ENCODE results near the gene NOVA2. TPM values are rescaled to one million over a fixed set of nuclear protein-coding genes. Genes with fewer than 3 reads are reported as not detected.

The NOVA2 gene
- polyA plus RNA-seq, 1 of the 3 experiments (the other 2 are of a cell fraction): 1.9 TPM

DNA sequence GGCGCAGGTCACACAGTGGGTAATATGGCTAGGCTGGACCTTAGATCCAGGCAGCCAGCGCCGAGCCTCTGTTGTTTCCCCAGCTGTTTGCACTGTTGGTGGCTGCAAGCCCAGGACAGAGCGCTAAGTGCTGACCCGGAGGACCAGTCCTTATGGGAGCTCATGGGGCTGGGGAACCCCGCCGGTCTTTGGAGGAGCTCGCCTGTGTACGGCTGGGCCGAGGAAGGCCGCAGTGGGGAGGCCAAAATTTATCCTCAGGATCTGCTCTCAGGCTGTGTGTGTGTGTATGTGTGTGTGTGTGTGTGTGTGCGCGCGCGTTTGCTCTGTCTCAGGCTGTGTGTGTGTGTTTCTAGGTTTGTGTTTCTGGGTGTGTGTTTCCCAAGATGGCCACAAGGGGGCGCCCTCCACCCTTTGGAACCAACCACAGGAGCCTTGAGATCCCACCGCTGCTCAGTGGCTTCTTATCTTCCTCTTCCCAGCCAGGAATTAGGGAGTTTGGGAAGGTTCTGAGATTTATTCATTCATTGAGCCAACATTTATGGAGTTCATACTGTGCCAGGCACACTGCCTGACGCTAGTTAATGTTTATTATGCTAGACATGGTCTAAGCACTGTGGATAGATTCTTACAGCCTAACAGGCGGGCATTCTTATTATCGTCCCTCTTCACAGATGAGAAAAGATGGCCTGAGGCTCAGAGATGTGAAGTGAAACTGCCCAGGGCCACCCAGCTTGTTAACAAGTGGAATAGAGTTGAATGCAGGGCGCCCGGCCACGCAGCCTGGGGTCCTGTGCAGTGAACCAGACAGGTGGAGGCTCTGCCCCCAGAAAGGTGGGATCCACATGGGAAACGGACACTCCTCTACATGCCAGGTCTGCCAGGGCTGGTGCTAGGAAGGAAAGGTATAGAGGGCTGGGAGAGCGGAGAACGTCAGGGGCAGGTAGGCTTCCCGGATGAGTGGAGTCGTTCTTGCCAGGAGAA is 36.2 kb upstream of the NOVA2 start (continued):
- TF ChIP-seq TEAD4 (IDR thresholded peaks at IDR 0.05; ENCODE audit: borderline replicate concordance, insufficient read depth) (no peak), GABPA (IDR thresholded peaks at IDR 0.05; ENCODE audit: low read depth) (no peak), MEF2A (IDR thresholded peaks at IDR 0.05; ENCODE audit: borderline replicate concordance, low read depth) (no peak), RFX5 (IDR thresholded peaks at IDR 0.05; ENCODE audit: low read length) (no peak), FOSL2 (IDR thresholded peaks at IDR 0.05; ENCODE audit: borderline replicate concordance, low read depth) (no peak), EP300 (IDR thresholded peaks at IDR 0.05; ENCODE audit: borderline replicate concordance in 1 of 2, low read depth in 1 of 2, low read length in 1 of 2) (no peak), RAD21 (IDR thresholded peaks at IDR 0.05; ENCODE audit: low read length) (peak; percentile 62)
- TF ChIP-seq, protein P1, sequence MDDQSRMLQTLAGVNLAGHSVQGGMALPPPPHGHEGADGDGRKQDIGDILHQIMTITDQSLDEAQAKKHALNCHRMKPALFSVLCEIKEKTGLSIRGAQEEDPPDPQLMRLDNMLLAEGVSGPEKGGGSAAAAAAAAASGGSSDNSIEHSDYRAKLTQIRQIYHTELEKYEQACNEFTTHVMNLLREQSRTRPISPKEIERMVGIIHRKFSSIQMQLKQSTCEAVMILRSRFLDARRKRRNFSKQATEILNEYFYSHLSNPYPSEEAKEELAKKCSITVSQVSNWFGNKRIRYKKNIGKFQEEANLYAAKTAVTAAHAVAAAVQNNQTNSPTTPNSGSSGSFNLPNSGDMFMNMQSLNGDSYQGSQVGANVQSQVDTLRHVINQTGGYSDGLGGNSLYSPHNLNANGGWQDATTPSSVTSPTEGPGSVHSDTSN (IDR thresholded peaks at IDR 0.05): no peak
- TF ChIP-seq, protein P2, sequence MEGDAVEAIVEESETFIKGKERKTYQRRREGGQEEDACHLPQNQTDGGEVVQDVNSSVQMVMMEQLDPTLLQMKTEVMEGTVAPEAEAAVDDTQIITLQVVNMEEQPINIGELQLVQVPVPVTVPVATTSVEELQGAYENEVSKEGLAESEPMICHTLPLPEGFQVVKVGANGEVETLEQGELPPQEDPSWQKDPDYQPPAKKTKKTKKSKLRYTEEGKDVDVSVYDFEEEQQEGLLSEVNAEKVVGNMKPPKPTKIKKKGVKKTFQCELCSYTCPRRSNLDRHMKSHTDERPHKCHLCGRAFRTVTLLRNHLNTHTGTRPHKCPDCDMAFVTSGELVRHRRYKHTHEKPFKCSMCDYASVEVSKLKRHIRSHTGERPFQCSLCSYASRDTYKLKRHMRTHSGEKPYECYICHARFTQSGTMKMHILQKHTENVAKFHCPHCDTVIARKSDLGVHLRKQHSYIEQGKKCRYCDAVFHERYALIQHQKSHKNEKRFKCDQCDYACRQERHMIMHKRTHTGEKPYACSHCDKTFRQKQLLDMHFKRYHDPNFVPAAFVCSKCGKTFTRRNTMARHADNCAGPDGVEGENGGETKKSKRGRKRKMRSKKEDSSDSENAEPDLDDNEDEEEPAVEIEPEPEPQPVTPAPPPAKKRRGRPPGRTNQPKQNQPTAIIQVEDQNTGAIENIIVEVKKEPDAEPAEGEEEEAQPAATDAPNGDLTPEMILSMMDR (IDR thresholded peaks at IDR 0.05): peak; percentile 83

DNA sequence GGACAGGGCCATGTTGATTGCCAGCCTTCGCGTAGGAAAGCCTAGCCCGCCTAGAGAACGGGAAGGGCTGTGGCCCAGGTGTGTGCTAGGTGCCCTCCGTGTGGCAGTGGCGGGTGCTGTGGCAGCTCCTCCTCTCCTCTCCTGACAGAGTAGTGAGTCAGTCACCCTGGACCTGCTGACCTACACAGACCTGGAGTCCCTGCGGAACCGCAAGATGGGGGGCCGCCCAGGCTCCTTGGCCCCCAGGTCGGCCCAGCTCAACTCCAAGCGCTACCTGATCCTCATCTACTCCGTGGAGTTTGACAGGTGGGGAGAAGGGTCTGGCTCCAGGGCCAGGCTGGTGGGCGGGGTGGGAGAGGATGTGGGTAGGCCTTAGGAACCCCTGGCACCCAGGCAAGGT is 32.7 kb upstream of the NOVA2 start:
- H3K79me2 ChIP-seq (ENCODE audit: insufficient read depth): no peaks in the 10 kb centered on the region
- no peak overlapping the region for H2AFZ ChIP-seq (ENCODE audit: low read depth)
- no peaks in the 10 kb centered on the region for H3K9me2 ChIP-seq
- no peak overlapping the region for H3K9ac ChIP-seq
- H3K4me1 ChIP-seq (ENCODE audit: control insufficient read depth in 1 of 2, insufficient read depth in 2 of 2, low read depth in 1 of 2, low read length in 1 of 2): no peaks in the 10 kb centered on the region; a peak in 1 of 4 replicates
- no peak overlapping the region for H3K27ac ChIP-seq (ENCODE audit: low read depth in 2 of 2, low read length in 1 of 2)
- ChIA-PET POLR2A (no interaction called here), CTCF (interaction anchor here (1.1 to 1.8 kb wide), 3 partner anchors 10 to 72 kb away, joined by 3 to 7 read pairs (median 3); no protein-coding TSS in a partner anchor)
- no peak for DNase-seq
- no peak overlapping the region for H3K4me2 ChIP-seq
- no peaks in the 10 kb centered on the region for H3F3A ChIP-seq (replicated peaks; ENCODE audit: insufficient read depth)
- H4K20me1 ChIP-seq (ENCODE audit: insufficient read depth): 0 out of 2 replicates have a peak, but pooled peaks cover 4% of the 10 kb centered on the region
- H3K27me3 ChIP-seq (ENCODE audit: insufficient read depth): no peaks in the 10 kb centered on the region
- TF ChIP-seq EP300 (IDR thresholded peaks at IDR 0.05; ENCODE audit: borderline replicate concordance in 1 of 2, low read depth in 1 of 2, low read length in 1 of 2): no peak
- no peak for TF ChIP-seq TEAD4 (IDR thresholded peaks at IDR 0.05; ENCODE audit: borderline replicate concordance, insufficient read depth)
- no peak for TF ChIP-seq ELF1 (IDR thresholded peaks at IDR 0.05)
- no peak for TF ChIP-seq POLR2AphosphoS5 (IDR thresholded peaks at IDR 0.05; ENCODE audit: low read depth, low read length)
- TF ChIP-seq EZH2phosphoT487 (IDR thresholded peaks at IDR 0.05; ENCODE audit: borderline replicate concordance, low read depth): no peak
- TF ChIP-seq RFX5 (IDR thresholded peaks at IDR 0.05; ENCODE audit: low read length): no peak
- TF ChIP-seq, protein P2 (IDR thresholded peaks at IDR 0.05): no peak
- no peak for TF ChIP-seq MEF2A (IDR thresholded peaks at IDR 0.05; ENCODE audit: borderline replicate concordance, low read depth)
- TF ChIP-seq, protein P3, sequence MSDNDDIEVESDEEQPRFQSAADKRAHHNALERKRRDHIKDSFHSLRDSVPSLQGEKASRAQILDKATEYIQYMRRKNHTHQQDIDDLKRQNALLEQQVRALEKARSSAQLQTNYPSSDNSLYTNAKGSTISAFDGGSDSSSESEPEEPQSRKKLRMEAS (IDR thresholded peaks at IDR 0.05; ENCODE audit: low read depth): no peak
- no peak for TF ChIP-seq SMC3 (IDR thresholded peaks at IDR 0.05; ENCODE audit: low read depth, low read length)
- no peak for TF ChIP-seq RAD21 (IDR thresholded peaks at IDR 0.05; ENCODE audit: low read length)
- TF ChIP-seq TCF12 (IDR thresholded peaks at IDR 0.05): no peak
- TF ChIP-seq FOSL2 (IDR thresholded peaks at IDR 0.05; ENCODE audit: borderline replicate concordance, low read depth): no peak
- TF ChIP-seq, protein P4, sequence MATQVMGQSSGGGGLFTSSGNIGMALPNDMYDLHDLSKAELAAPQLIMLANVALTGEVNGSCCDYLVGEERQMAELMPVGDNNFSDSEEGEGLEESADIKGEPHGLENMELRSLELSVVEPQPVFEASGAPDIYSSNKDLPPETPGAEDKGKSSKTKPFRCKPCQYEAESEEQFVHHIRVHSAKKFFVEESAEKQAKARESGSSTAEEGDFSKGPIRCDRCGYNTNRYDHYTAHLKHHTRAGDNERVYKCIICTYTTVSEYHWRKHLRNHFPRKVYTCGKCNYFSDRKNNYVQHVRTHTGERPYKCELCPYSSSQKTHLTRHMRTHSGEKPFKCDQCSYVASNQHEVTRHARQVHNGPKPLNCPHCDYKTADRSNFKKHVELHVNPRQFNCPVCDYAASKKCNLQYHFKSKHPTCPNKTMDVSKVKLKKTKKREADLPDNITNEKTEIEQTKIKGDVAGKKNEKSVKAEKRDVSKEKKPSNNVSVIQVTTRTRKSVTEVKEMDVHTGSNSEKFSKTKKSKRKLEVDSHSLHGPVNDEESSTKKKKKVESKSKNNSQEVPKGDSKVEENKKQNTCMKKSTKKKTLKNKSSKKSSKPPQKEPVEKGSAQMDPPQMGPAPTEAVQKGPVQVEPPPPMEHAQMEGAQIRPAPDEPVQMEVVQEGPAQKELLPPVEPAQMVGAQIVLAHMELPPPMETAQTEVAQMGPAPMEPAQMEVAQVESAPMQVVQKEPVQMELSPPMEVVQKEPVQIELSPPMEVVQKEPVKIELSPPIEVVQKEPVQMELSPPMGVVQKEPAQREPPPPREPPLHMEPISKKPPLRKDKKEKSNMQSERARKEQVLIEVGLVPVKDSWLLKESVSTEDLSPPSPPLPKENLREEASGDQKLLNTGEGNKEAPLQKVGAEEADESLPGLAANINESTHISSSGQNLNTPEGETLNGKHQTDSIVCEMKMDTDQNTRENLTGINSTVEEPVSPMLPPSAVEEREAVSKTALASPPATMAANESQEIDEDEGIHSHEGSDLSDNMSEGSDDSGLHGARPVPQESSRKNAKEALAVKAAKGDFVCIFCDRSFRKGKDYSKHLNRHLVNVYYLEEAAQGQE (IDR thresholded peaks at IDR 0.05; ENCODE audit: low read depth, low read length): no peak
- H3K9me3 ChIP-seq: no peaks in the 10 kb centered on the region
- WGBS (ENCODE audit: low lambda C conversion rate): 96% methylated on average over 9 of the region's 13 CpGs
- H3K36me3 ChIP-seq (replicated peaks in 1 of 2; ENCODE audit: control insufficient read depth in 1 of 2, insufficient read depth in 2 of 2, low read length in 1 of 2): no peaks in the 10 kb centered on the region
- H3K4me3 ChIP-seq (ENCODE audit: low read depth in 2 of 2, low read length in 1 of 2): no peak overlapping the region
